HepG2 (cell line): ENCODE measurements around the gene TUT1. TPM values are rescaled to one million over a fixed set of nuclear protein-coding genes. Genes with fewer than 3 reads are reported as not detected.
A peak's percentile ranks its signal among the peaks of the same experiment; 100 is the strongest.

ENCODE experiments used
- ATF7 ChIP-seq, 2 experiments: fragments of 450-650 bp in 1 of 2; sonication (generic) in 1 of 2; formaldehyde crosslinking in 1 of 2; IDR thresholded peaks; 2 replicates each; pipeline versions ENCODE4 v1.4.0 to v1.6.1; 2016 to 2020; ENCODE audit warnings: antibody characterized with exemption in 1 of 2, mild to moderate bottlenecking in 1 of 2, missing genetic modification reagents in 1 of 2
- BHLHE40 ChIP-seq: IDR thresholded peaks from 2 replicates; pipeline ENCODE4 v1.6.1; 2011; ENCODE audit warnings: low read length, improper control_type of control experiment
- BRCA1 ChIP-seq: sonication (generic); formaldehyde crosslinking; IDR thresholded peaks from 2 replicates; pipeline ENCODE4 v1.4.0; 2020; ENCODE audit warnings: missing genetic modification reagents
- FOXK1 ChIP-seq: sonication (generic); formaldehyde crosslinking; IDR thresholded peaks from 2 replicates; pipeline ENCODE4 v1.4.0; 2020; ENCODE audit warnings: low read depth, missing genetic modification reagents, borderline replicate concordance
- MLLT10 ChIP-seq: sonication (generic); formaldehyde crosslinking; IDR thresholded peaks from 2 replicates; pipeline ENCODE4 v1.4.0; 2020; ENCODE audit warnings: missing genetic modification reagents
- PCBP2 ChIP-seq: fragments of 200-400 bp; formaldehyde crosslinking; optimal IDR thresholded peaks from 2 replicates; pipeline ENCODE3; 2018; ENCODE audit warnings: low read length, low read depth; ENCODE audit not compliant: poor library complexity, severe bottlenecking
- PRPF4 ChIP-seq: fragments of 200-400 bp; formaldehyde crosslinking; IDR thresholded peaks from 2 replicates; pipeline ENCODE4 v1.6.1; 2016; ENCODE audit warnings: low read length, low read depth; ENCODE audit not compliant: poor library complexity, severe bottlenecking
- RBAK ChIP-seq: sonication (generic); formaldehyde crosslinking; IDR thresholded peaks from 2 replicates; pipeline ENCODE4 v1.5.1; 2020; ENCODE audit warnings: mild to moderate bottlenecking, missing genetic modification reagents
- SIN3A ChIP-seq: IDR thresholded peaks from 2 replicates; pipeline ENCODE4 v1.6.1; 2011; ENCODE audit warnings: low read depth, mild to moderate bottlenecking, control low read depth, low read length, borderline replicate concordance
- TEAD3 ChIP-seq: optimal IDR thresholded peaks from 2 replicates; pipeline ENCODE3; 2016; ENCODE audit warnings: borderline replicate concordance
- THAP11 ChIP-seq: IDR thresholded peaks from 2 replicates; pipeline ENCODE4 v1.6.1; 2016; ENCODE audit warnings: missing biosample characterization, missing genetic modification reagents
- THYN1 ChIP-seq: sonication (generic); formaldehyde crosslinking; IDR thresholded peaks from 2 replicates; pipeline ENCODE4 v1.8.1; 2023; ENCODE audit warnings: low read depth, mild to moderate bottlenecking, moderate library complexity, missing genetic modification reagents, borderline replicate concordance
- TIGD3 ChIP-seq: sonication (generic); formaldehyde crosslinking; IDR thresholded peaks from 2 replicates; pipeline ENCODE4 v1.5.1; 2020; ENCODE audit warnings: mild to moderate bottlenecking, missing genetic modification reagents, borderline replicate concordance
- ZNF296 ChIP-seq: sonication (generic); formaldehyde crosslinking; conservative IDR thresholded peaks from 2 replicates; pipeline ENCODE4 v1.5.0; 2020; ENCODE audit warnings: mild to moderate bottlenecking, missing genetic modification reagents
- ZNF549 ChIP-seq: sonication (generic); formaldehyde crosslinking; IDR thresholded peaks from 2 replicates; pipeline ENCODE4 v1.5.0; 2020; ENCODE audit warnings: missing genetic modification reagents
- ZNF670 ChIP-seq: sonication (generic); formaldehyde crosslinking; IDR thresholded peaks from 2 replicates; pipeline ENCODE4 v1.8.0; 2022; ENCODE audit warnings: mild to moderate bottlenecking, missing genetic modification reagents, borderline replicate concordance
- ZNF775 ChIP-seq: sonication (generic); formaldehyde crosslinking; IDR thresholded peaks from 2 replicates; pipeline ENCODE4 v1.4.0; 2020; ENCODE audit warnings: missing genetic modification reagents, mild to moderate bottlenecking, moderate library complexity, borderline replicate concordance
- polyA plus RNA-seq, 8 experiments: library from polyadenylated mRNA; depleted of rRNA in 3 of 8; stranded (reverse) in 7 of 8; unstranded in 1 of 8; fragments of >200 nt; fragmentation: Illumina TruSeq in 4 of 8; extraction: Trizol in 4 of 8; gene quantifications; 2 replicates each; pipeline versions ENCODE4 v1.2.1 to v1.2.3, GENCODE V29; 2011 to 2016; ENCODE audit warnings: low read depth in 4 of 8, missing spikeins in 1 of 8, mixed read lengths in 1 of 8; ENCODE audit not compliant: insufficient read depth in 1 of 8
- total RNA-seq, 5 experiments: library from RNA; depleted of rRNA; stranded (reverse); fragments of >200 nt; fragmentation: Illumina TruSeq; extraction: Trizol; gene quantifications; 2 replicates each; pipeline ENCODE4 v1.2.3, GENCODE V29; 2016; ENCODE audit warnings: low read depth in 1 of 5
- TF ChIP-seq, protein P1 (sequence below): sonication (generic); formaldehyde crosslinking; IDR thresholded peaks from 2 replicates; pipeline ENCODE4 v1.4.0; 2020; ENCODE audit warnings: missing genetic modification reagents
- TF ChIP-seq, protein P2 (sequence below): sonication (generic); formaldehyde crosslinking; IDR thresholded peaks from 2 replicates; pipeline ENCODE4 v1.5.1; 2020; ENCODE audit warnings: missing genetic modification reagents, mild to moderate bottlenecking, borderline replicate concordance
- TF ChIP-seq, protein P3 (sequence below): sonication (generic); formaldehyde crosslinking; IDR thresholded peaks from 2 replicates; pipeline ENCODE4 v1.4.0; 2020; ENCODE audit warnings: missing genetic modification reagents
- TF ChIP-seq, protein P4 (sequence below): sonication (generic); formaldehyde crosslinking; IDR thresholded peaks from 2 replicates; pipeline ENCODE4 v1.5.1; 2020; ENCODE audit warnings: mild to moderate bottlenecking, missing genetic modification reagents, moderate library complexity

Gene TUT1
- total and polyA plus RNA-seq, 2 of the 13 experiments (the other 11 are each of a cell fraction or from before 2014, with no cell fraction given), result 9.7 to 14.3 TPM

- TF ChIP-seq BRCA1 (CRISPR knock-in tag), result 0 out of 2 replicates have a peak, but pooled peaks have one; percentile 25
- no peak for TF ChIP-seq ATF7 (IDR thresholded peaks at IDR 0.05)
- TF ChIP-seq ATF7 (CRISPR knock-in tag; IDR thresholded peaks at IDR 0.05), result no peak
- TF ChIP-seq, protein P1, sequence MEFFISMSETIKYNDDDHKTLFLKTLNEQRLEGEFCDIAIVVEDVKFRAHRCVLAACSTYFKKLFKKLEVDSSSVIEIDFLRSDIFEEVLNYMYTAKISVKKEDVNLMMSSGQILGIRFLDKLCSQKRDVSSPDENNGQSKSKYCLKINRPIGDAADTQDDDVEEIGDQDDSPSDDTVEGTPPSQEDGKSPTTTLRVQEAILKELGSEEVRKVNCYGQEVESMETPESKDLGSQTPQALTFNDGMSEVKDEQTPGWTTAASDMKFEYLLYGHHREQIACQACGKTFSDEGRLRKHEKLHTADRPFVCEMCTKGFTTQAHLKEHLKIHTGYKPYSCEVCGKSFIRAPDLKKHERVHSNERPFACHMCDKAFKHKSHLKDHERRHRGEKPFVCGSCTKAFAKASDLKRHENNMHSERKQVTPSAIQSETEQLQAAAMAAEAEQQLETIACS (CRISPR knock-in tag), result no peak
- no peak for TF ChIP-seq THYN1 (CRISPR knock-in tag)
- TF ChIP-seq ZNF775 (CRISPR knock-in tag), result no peak
- TF ChIP-seq TIGD3 (CRISPR knock-in tag), result no peak
- TF ChIP-seq ZNF670 (CRISPR knock-in tag), result no peak
- TF ChIP-seq, protein P2, sequence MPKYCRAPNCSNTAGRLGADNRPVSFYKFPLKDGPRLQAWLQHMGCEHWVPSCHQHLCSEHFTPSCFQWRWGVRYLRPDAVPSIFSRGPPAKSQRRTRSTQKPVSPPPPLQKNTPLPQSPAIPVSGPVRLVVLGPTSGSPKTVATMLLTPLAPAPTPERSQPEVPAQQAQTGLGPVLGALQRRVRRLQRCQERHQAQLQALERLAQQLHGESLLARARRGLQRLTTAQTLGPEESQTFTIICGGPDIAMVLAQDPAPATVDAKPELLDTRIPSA (CRISPR knock-in tag), result no peak
- no peak for TF ChIP-seq MLLT10 (CRISPR knock-in tag)
- TF ChIP-seq, protein P3, sequence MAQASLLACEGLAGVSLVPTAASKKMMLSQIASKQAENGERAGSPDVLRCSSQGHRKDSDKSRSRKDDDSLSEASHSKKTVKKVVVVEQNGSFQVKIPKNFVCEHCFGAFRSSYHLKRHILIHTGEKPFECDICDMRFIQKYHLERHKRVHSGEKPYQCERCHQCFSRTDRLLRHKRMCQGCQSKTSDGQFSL, result no peak
- no peak for TF ChIP-seq PRPF4
- peak; percentile 86 for TF ChIP-seq THAP11 (CRISPR knock-in tag)
- no peak for TF ChIP-seq ZNF296
- peak; percentile 59; the same call in 1 of the 2 replicates for TF ChIP-seq SIN3A
- TF ChIP-seq PCBP2, result no peak
- no peak for TF ChIP-seq BHLHE40
- TF ChIP-seq RBAK, result no peak
- TF ChIP-seq, protein P4, sequence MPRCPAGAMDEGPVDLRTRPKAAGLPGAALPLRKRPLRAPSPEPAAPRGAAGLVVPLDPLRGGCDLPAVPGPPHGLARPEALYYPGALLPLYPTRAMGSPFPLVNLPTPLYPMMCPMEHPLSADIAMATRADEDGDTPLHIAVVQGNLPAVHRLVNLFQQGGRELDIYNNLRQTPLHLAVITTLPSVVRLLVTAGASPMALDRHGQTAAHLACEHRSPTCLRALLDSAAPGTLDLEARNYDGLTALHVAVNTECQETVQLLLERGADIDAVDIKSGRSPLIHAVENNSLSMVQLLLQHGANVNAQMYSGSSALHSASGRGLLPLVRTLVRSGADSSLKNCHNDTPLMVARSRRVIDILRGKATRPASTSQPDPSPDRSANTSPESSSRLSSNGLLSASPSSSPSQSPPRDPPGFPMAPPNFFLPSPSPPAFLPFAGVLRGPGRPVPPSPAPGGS, result no peak
- TF ChIP-seq ZNF549, result 0 out of 2 replicates have a peak, but pooled peaks have one; percentile 52
- peak; percentile 55 for TF ChIP-seq TEAD3 (CRISPR knock-in tag)
- peak; percentile 58; the same call in 1 of the 2 replicates for TF ChIP-seq FOXK1
Measured at GRCh38 chr11:62573592-62574362, 17.5 kb downstream of the TUT1 start, which contains the start of gene EEF1G (continued).
